ENCODE measurements around the gene SRGAP3.

The SRGAP3 gene

DNA sequence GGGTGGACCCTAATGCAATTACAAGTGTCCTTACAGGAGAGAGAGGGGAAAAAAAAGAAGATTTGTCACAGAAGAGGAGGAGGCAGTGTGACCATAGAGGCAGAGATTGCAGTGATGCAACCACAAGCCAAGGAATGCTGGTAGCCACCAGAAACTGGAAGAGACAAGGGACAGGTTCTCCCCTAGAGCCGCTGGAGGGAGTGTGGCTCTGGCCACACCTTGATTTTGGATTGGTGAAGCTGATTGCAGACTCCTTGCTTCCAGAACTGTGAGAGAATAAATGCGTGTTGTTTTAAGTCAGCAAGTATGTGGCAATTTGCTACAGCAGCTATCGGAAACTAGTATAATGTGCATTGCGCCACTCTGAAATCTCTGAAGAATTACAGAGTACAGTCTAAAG, 110.1 kb downstream of the SRGAP3 start:
- DNase-seq = no peak

DNA sequence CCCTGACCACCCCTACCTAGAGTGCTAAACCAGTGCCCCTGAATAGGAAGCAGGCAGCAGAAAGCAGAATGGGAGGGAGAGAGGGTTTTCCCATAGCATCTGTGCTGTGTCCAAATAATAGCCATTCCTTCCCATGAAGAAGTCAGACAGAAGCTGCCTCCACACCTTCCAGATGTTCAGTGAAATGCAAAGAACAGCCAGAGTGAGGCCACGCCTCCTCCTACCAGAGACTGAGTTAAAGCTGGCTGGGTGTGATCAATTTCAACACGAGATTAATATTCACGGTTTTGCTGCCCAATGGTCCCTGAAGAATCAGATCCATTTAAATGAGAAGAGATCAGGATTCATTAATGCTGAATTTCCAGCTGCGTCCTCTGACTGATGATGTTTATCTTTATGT, 111.8 kb downstream of the SRGAP3 start:
- DNase-seq = no peak

DNA sequence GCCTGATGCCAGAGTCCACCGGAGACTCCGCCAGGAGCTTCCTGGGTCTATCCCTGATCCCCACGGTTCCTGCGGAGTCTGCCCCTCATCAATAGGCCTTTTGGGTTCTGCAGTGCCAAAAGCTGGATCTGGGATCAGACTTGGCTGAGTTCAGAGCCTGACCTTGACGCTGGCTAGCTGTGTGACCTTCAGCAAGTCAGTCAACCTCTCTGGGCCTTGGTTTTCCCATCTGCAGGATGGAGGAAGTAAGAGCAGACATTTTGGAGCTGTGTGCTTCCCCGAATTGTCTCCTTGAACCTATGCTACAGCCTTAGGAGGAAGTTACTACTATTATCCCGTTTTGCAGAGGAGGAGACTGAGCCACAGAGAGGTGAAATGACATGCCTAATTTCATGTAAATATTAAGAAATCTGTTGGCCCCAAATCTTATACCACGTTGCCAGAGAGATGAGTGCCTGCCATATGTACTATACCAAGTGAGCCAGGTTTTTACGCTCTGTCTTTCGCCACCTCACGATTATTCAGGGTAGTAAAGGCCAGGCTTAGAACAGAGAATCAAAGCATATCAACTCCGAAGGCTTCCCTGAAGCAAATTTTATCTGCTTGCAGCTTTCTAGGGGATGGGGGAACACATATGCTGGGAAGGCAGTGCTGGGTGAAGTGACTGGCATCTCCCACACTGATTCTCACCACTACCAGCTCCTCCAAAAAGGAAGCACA, 112.5 kb downstream of the SRGAP3 start:
- no peak for DNase-seq

DNA sequence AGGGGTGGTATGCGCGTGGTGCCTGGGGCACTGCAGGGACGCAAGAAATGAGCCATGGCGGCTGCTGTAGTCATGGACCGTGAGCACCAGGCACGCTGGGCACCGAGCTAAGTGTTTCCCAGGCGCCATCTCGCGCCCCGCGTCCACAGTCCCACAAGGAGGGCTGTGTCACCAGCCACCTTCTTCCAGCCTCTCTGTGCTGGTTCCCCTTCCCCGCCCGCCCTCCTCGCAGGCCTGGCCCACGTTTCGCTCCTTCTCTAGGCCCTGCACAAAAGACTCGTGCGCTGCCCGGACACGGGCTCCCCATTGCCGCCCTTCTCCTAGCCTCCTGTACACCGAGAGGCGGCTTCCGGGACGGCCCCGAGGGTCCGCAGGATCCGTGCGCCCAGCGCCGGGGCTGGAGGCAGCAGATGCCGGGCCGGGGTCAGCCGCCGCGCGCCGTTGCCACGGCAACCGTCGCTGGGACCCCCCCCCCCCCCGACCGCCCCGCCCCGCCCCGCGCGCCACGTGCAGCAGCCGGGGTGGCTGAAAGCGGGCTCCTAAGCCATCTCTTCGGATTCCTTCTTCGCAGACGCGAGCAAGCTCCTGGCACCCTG, 113.4 kb downstream of the SRGAP3 start:
- DNase-seq = no peak

DNA sequence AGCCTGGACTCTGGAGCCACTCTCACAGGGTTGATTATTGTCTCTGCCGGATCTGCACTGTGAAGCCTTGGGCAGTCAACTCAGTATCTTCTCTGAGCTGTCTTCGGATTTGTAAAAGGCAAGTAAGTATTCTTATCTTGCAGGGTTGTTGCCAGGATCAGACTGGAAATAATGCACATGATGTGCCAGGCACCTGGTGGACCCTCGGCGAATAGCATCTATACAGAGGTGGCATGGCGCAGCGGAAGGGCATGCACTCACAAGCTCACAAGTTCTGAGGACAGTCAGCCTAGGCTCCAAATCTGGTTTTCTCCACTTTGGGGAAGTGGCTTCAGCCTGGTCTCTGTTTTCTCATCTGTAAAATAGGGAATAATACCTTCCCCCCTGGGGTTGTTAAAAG, 113.9 kb downstream of the SRGAP3 start:
- no peak for DNase-seq

DNA sequence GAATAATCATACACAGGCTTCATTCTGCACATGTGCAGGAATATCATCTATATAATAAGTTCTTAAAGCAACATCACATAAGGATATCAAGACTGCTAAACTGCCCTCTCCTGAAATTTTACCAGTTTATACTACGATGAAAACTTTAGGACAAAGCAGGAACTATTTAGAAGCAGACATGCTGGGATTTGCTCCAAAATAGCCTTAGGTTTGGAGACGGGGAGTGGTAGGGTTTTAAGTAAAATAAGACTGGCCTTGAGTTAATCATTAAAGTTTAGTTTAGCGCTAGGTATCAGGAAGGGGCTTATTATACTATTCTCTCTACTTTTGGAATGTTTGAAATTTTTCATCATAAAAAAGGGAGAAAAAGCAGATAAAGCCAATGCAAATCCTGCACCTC, 115.8 kb downstream of the SRGAP3 start:
- no peak for DNase-seq

DNA sequence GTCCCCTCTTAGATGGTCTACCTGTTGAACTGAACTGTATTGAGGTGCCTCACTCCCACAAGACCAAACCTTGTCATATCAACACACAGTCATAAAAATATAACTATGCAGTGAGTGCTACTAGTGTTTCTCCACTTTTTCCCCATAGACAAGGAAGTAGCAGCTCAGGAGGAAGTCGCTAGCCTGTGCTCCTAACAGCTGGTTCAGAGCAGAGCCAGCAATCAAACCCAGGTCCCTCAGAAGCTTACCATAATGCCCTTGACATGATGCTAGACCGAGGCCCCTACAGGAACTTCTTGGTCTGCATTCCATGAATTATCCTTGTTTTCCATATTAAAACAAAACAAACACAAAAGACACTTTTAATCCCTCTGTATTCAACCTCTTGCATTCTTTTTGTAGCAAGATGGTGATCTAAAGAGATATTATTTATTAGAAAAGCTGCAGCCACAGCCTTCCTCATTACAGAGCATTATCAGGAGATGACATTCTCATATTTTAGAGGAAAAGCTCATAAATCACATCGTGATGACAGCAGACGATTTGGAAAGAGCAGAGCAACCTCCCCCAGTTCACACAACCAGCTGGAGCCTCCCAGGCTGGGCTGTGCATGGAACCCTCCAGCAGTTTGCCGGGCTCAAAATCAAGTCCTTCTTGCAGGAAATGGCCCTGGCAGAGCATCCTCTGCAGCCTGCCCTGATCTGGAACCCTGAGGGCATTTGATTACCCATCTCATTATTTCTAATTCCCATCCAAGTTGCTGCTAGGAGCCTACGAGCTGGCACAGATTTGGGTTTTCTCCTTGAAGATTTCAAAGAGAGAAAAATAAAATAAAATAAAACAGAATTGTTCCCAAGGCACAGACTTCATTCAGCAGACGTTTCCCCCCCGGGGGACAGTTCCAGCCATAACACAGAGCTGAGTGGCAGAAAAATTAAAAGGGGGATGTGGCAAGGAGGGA, 118.8 kb downstream of the SRGAP3 start:
- DNase-seq = no peak

DNA sequence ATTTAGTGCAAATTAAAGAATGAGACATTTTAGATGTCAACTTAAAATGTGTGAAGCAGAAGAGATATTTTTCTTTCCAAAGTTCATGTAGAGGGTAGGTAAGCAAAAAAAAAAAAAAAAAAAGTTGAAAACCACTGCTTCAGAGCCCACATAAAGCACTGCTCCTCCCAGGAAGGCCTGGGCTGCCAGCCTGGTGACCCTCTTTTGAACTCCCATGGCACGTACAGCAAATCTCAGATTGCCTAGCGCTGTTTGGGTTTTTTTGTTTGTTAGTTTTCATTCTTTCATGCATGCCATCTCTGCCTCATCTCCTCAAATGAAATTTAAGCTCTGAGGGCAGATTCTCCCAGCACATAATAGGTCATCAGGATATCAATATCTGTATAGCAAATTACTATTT, 120.1 kb downstream of the SRGAP3 start:
- no peak for DNase-seq

DNA sequence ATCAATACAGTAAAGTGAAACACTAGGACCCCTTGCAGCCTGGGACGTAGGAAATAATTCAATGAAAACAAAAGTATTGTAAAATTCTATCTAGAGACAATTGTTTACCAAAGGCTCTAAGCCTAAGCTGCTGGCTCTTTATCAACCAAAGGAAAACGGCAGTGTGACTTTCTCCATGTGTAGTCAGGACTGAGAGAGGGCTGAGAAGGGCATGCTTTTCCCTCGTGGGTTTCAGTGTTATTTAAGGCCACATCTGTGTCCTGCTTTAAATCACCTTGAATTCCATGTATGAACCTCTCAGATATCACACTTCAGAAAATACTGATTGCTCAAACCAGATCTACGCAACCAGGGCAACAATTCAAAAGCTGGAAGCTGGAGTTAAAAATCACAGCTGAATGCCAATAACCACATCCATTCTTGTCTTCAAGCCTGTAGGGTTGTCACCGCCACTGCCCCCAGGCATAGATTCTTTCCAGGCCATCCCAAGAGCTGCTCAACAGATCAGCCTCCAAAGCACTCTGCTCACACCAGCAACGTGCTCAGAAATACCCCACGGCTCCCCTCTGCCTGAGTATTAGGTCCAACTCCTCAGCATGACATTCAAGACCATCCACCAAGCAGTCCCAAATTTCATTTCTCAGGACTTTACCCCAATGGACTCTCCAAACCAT, 124.0 kb downstream of the SRGAP3 start:
- no peak for DNase-seq

DNA sequence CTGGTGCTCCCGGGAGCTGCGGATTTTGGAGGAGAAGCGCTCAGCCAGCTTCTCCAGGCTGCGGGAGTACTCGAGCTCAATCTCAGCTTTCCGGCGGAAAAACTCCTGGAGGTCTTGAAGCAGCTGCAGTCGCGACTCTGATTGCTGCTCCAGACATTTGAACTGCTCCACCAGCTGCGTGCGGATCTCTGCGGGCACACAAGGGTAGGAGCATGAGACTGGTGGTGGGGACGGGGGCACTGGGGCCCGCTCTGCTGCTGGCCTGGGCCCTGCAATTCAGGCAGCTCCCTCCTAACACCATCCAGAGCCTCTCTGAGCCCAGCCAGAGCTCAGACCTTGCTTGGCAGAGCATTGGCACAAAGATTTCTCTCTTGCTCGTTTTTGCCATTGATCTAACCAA, 124.7 kb downstream of the SRGAP3 start:
- no peak for DNase-seq

DNA sequence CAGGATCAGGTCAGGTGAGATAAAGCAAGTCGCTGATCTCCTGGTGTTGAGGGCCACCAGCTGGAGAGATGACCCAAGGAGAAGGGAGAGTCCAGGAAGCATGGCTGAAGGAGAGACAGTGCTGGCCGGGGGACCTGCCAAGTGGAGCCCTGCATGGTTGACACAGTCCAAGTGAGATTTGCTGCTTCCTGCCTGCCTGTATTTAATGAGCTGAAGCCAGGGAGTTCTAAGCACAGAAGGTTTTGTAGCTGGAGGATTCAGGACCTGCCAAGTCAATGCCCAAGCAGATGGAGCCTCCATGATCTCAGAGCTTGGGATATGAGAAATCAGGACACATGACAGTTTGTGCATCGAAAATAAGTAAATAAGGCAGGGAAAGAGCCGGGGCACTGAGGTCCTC, 125.6 kb downstream of the SRGAP3 start:
- no peak for DNase-seq

DNA sequence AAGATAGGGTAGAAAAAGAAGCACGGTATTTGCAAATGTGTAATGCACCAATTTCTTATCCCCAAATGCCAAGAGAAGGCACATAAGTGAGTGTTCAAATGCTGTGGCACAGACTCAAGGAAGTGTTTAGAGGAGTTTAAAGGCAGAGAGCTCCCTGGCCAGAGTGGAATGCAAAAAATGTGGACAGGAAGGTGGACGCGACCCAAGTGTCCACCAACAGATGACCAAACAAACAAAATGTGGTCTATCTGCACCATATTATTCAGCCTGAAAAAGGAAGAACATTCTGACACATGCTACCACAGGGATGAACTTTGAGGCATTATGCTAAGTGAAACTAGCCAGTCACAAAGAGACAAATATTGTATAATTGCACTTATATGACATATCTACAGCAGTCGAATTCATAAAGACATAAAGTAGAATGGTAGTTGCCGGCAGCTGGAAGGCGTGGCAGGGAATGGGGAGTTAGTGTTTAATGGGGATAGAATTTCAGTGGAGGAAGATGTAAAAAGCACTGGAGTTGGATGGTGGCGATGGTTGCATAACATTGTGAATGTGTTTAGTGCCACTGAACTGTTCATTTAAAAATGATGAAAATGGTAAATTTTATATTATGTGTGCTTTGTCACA, 126.6 kb downstream of the SRGAP3 start:
- no peak for DNase-seq

DNA sequence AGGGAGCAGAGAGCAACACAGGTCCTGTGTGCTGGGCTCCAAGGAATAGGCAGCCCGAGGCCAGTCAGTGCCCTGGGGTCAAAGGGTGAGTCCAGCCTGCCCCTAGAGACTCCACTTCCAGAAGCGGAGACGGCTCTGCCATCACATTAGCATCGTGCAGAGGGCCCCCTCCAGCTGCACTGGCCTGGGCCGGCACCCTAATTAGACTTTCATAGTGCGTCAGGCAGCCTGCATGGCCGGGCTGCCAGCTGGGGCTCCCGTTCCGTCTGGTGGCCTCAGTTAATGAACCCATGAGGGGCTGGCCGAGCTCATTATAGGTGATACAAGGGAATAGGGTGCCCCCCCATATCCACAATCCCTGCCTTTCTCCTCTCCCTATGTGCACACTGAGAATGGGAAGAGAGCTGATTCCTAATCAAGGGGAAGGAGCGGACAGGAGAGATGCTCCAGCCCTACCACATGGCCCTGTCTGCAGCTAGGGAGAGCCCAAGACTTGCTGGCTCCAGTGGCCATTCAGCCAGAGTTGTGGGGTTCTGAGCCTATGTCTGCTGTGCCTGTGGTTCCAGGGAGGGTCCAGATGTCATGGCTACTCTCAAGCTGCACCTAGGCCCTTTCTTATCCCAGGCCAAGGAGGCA, 128.0 kb downstream of the SRGAP3 start:
- DNase-seq = no peak

DNA sequence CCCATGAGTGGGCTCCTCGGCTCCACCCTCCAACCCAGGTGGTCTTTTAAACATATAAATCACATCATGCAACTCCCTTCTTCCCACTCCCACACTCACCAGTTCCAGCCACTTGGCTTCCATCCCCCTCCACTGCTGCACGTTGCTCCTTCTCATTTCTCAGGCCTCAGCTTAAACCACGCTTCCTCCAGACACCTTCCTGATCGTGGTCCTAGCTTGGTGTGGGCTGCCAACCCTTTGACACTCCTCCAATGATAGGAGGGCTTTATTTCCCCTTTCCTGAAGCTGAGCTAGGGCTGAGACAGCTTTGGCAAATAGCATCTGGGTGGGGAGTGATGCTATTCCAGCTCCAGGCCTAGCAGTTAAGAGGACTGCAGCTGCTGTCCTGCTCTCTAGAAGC, 130.1 kb downstream of the SRGAP3 start:
- no peak for DNase-seq

DNA sequence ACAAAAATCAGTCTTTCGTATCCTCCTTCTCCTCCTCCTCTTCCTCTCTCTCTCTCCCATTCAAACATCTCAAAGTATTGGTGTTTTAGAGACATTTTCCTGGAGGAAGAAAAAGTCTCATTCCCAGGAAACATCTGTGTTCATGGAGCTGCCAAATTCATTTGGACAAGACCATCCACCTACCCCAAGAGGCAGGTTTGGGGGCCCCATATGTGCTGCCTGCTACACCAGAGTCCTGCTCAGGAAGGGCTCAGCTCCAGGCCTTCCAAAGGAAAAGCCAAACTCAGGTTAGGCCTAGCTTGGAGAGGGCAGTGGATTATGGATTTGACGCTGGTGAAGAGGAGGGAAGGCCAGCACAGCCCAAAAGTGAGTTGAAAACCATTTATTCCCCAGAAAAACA, 131.2 kb downstream of the SRGAP3 start:
- DNase-seq = no peak

DNA sequence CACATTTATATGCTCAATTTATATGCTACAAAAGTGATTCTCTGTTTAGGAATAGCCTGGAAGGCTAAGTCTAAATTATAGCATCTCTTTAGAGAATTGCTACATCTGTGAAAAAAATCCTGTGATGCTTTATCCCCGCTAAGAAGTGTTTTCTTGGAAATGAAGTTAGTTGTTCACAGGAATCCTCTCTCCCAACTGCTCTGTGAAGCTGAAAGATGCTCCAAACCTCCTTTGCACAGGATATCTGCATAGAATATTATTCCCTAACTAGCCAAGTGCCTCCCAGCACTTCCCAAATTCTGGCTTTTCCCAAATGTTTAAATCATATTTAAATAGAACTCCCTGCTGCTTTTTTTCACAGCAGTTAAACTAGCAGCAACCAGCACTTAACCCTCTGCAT, 132.2 kb downstream of the SRGAP3 start:
- DNase-seq = no peak

DNA sequence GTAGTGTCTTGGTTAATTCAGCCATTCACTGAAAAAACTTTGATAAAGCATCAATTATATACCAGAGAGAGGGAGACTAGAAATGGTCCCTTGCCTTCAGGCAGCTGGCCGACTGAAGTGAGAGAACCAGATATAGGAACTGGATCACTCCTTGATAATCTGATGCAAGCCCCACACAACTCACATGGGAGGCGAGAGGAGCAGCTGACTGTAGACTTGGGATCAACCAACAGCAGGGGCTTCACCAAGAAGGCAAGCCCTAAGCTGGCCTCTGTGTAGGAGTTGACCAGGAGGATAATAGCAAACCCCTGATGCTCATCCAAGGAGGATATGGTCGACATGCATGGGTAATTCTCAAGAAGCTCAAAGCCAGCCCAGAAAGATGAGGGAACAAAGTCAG, 133.1 kb downstream of the SRGAP3 start:
- no peak for DNase-seq

DNA sequence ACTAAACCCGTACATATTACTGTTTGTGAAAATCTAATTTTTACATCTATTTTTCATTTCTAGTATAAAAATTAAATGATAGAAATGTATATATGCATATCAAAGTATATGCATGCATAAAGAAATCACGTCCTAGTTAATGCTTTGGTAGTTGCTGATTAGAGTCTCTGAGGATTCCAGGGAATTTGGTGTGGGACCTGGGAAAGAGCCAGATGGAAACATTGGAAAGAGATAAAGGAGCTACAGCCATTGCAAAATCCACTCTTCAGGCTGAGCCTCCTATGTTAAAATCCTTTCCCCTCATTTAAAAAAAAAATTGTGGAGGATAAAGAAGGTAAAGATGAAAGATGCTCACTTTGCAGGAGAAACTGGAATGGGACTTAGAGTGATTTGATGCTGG, 134.1 kb downstream of the SRGAP3 start:
- no peak for DNase-seq

DNA sequence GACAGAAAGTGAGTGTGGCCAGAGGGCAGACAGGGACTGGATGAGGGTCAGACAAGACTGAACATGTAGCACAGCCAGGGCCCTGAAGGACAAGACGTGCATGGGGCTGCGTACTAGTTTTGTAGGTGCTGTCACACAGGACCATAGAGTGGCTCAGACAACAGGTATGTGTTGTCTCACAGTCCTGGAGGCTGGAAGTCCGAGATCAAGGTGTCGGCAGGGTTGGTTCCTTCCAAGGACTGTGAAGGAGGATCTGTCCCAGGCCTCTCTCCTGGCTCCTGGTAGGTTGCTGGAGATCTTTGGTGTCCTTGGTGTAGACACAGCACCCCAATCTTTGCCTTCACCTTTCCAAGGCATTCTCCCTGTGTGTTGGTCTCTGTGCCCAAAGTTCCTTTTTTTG, 136.4 kb downstream of the SRGAP3 start:
- no peak for DNase-seq

DNA sequence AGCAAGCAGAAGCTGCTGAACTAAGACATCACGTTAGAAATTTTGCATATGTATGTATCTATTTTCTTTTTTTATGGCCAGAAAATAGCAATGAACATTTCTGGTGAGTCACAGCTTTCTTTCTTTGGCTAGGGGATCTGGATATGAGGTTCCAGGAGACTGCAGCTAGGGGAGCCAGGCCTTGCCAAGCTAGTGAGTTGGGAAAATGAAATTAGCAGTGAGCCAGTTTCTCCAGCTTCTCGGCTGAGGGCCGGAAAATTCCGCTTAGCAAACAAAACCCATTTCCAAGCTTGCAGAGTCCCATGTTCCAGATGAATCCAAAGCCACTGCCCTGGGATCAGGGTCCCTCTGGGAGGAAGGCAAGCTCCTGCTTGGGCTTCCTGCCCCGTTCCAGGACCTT, 137.6 kb downstream of the SRGAP3 start:
- no peak for DNase-seq

DNA sequence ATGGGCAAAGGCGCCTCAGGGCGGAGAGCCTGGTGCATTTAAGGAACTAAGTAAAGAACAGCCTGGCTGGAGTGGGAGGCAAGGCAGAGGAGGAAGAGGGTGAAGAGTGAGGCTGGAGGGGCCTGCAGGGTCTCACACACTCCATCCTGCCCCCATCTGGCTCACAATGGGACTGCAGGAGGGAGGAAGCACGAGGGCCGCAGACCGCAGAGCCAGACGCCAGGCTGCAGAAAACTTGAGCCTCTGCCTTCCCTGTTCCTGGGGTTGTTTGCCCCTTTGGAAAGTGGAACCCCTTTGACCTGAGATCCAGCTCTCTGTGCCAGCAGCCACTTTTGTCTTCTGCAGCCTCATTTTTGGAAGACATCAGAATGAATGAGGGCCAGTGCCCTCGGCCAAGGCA, 138.0 kb downstream of the SRGAP3 start:
- no peak for DNase-seq

DNA sequence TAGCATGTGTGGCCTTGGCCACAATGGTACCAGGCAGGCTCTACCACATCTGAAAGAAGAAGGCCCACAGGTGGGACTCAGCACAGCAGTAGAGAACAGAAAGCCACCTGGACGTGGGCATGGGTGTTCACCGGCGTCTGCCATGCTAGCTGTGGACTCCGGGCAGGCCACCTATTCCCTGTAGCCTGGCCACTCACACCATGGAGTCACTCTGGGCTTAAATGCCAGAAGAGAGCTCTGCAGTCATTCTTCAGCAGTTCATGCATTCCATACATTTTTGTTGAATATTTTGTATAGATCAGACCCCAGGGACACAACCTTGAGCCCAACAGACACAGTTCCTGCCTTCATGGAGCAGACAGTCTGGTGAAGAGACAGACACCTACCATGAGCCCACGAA, 138.6 kb downstream of the SRGAP3 start:
- DNase-seq = no peak

All from CD4-positive, alpha-beta T cell treated with Interferon alpha-2 for 1 hour (primary cell).